GM21576 (cell line): ENCODE results near the gene TMEM145.

ENCODE experiments used
- ATAC-seq: cut with Tn5 transposase; IDR thresholded peaks from one replicate; pipeline ENCODE4 v1.9.1; 2021; ENCODE audit warnings: mild to moderate bottlenecking, moderate library complexity; ENCODE audit not compliant: unreplicated experiment

The TMEM145 gene

GRCh38 chr19:42357290-42357689 lies 44.2 kb downstream of the TMEM145 start:
- ATAC-seq, result no peak

GRCh38 chr19:42360787-42361544 lies 47.9 kb downstream of the TMEM145 start:
- no peak for ATAC-seq

- no peak for ATAC-seq
Observed at GRCh38 chr19:42361545-42361910, 48.4 kb downstream of the TMEM145 start.

- ATAC-seq, result no peak
Observed at GRCh38 chr19:42362342-42362741, 49.2 kb downstream of the TMEM145 start.

GRCh38 chr19:42362891-42363440 lies 49.9 kb downstream of the TMEM145 start:
- ATAC-seq, result no peak

GRCh38 chr19:42363614-42364346 lies 50.7 kb downstream of the TMEM145 start:
- ATAC-seq, result no peak

GRCh38 chr19:42366673-42367072 lies 53.6 kb downstream of the TMEM145 start:
- no peak for ATAC-seq

- no peak for ATAC-seq
Observed at GRCh38 chr19:42367929-42368328, 54.8 kb downstream of the TMEM145 start.

GRCh38 chr19:42368360-42368759 lies 55.3 kb downstream of the TMEM145 start:
- no peak for ATAC-seq

GRCh38 chr19:42368765-42369164 lies 55.7 kb downstream of the TMEM145 start:
- no peak for ATAC-seq

GRCh38 chr19:42369433-42370067 lies 56.4 kb downstream of the TMEM145 start:
- no peak for ATAC-seq

GRCh38 chr19:42370068-42370520 lies 57.0 kb downstream of the TMEM145 start:
- ATAC-seq, result no peak

- ATAC-seq, result no peak
Observed at GRCh38 chr19:42370626-42371175, 57.6 kb downstream of the TMEM145 start.
